ENCODE measurements around the gene ATF5. TPM values are rescaled to one million over a fixed set of nuclear protein-coding genes. Genes with fewer than 3 reads are reported as not detected.
A peak's percentile ranks its signal among the peaks of the same experiment; 100 is the strongest.

The ATF5 gene
- total and polyA plus RNA-seq, 10 of the 15 experiments (the other 5 are each of a cell fraction or from before 2014, with no cell fraction given), result 9.1 to 133 (median 24.0) TPM

DNA sequence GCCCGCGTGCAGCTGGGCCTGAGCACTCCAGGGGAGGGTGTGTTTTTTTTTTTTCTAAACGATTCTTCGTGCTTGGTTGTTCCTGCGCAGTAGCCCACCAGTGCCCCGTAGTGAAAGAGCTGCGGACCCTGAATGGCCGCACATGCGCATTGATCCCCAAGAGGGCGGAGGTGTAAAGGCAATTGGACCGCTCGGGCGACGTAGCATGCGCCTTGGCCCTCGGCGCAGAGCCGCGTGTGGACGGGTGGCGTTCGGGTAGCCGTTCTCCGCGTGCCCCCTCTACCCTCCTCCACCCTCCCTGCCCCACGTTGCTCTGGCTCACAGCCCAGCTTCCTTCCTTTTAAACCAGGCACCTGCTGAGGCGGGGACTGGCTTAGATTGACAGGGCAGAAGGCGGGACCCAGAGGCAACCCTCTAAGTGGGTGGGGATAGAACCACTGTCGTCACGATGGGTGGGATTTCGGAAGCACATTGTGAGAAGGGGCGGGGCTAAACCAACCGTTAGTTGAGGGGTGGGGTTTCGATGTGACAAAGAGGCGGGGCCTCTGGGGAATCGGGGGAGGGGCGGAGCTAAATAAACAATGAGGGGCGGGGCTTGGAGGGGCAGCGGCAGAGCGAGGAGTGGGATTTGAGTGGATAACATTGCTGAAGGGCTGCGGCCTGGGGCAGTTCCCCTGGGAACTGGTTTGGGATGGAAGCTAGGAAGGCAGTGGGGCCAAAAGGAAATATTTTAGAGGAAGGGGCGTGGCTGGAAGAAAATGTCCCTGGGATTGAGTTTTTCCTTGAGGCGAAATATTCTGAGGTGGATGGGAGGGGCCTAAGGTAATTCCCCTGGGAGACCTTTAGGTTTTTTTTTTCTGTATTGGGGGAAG is 842 bp downstream of the ATF5 start (continued):
- TF ChIP-seq, protein P1, sequence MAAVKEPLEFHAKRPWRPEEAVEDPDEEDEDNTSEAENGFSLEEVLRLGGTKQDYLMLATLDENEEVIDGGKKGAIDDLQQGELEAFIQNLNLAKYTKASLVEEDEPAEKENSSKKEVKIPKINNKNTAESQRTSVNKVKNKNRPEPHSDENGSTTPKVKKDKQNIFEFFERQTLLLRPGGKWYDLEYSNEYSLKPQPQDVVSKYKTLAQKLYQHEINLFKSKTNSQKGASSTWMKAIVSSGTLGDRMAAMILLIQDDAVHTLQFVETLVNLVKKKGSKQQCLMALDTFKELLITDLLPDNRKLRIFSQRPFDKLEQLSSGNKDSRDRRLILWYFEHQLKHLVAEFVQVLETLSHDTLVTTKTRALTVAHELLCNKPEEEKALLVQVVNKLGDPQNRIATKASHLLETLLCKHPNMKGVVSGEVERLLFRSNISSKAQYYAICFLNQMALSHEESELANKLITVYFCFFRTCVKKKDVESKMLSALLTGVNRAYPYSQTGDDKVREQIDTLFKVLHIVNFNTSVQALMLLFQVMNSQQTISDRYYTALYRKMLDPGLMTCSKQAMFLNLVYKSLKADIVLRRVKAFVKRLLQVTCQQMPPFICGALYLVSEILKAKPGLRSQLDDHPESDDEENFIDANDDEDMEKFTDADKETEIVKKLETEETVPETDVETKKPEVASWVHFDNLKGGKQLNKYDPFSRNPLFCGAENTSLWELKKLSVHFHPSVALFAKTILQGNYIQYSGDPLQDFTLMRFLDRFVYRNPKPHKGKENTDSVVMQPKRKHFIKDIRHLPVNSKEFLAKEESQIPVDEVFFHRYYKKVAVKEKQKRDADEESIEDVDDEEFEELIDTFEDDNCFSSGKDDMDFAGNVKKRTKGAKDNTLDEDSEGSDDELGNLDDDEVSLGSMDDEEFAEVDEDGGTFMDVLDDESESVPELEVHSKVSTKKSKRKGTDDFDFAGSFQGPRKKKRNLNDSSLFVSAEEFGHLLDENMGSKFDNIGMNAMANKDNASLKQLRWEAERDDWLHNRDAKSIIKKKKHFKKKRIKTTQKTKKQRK (IDR thresholded peaks at IDR 0.05; ENCODE audit: low read depth, low read length), result no peak
- no peak for TF ChIP-seq ZNF384 (IDR thresholded peaks at IDR 0.05; ENCODE audit: borderline replicate concordance, low read depth, low read length)
- no peak for TF ChIP-seq PAX8 (IDR thresholded peaks at IDR 0.05)
- no peak for TF ChIP-seq ZNF207 (IDR thresholded peaks at IDR 0.05; ENCODE audit: borderline replicate concordance)
- peak; percentile 6 for TF ChIP-seq KLF5 (IDR thresholded peaks at IDR 0.05; ENCODE audit: partially characterized antibody)
- TF ChIP-seq MAX (IDR thresholded peaks at IDR 0.05; ENCODE audit: low read depth, low read length), result peak; percentile 78
- TF ChIP-seq SRF (IDR thresholded peaks at IDR 0.05; ENCODE audit: low read depth in 2 of 2, low read length in 2 of 2), result no peak
- no peak for TF ChIP-seq MTA2 (IDR thresholded peaks at IDR 0.05; ENCODE audit: low read depth)
- TF ChIP-seq, protein P2, sequence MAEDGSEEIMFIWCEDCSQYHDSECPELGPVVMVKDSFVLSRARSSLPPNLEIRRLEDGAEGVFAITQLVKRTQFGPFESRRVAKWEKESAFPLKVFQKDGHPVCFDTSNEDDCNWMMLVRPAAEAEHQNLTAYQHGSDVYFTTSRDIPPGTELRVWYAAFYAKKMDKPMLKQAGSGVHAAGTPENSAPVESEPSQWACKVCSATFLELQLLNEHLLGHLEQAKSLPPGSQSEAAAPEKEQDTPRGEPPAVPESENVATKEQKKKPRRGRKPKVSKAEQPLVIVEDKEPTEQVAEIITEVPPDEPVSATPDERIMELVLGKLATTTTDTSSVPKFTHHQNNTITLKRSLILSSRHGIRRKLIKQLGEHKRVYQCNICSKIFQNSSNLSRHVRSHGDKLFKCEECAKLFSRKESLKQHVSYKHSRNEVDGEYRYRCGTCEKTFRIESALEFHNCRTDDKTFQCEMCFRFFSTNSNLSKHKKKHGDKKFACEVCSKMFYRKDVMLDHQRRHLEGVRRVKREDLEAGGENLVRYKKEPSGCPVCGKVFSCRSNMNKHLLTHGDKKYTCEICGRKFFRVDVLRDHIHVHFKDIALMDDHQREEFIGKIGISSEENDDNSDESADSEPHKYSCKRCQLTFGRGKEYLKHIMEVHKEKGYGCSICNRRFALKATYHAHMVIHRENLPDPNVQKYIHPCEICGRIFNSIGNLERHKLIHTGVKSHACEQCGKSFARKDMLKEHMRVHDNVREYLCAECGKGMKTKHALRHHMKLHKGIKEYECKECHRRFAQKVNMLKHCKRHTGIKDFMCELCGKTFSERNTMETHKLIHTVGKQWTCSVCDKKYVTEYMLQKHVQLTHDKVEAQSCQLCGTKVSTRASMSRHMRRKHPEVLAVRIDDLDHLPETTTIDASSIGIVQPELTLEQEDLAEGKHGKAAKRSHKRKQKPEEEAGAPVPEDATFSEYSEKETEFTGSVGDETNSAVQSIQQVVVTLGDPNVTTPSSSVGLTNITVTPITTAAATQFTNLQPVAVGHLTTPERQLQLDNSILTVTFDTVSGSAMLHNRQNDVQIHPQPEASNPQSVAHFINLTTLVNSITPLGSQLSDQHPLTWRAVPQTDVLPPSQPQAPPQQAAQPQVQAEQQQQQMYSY (CRISPR knock-in tag; IDR thresholded peaks at IDR 0.05), result 0 out of 2 replicates have a peak, but pooled peaks have one; percentile 26
- TF ChIP-seq SIN3A (IDR thresholded peaks at IDR 0.05; ENCODE audit: low read depth, low read length), result peak; percentile 81
- TF ChIP-seq CEBPB (IDR thresholded peaks at IDR 0.05; ENCODE audit: borderline replicate concordance in 1 of 2, low read depth in 2 of 2, low read length in 2 of 2), result no peak
- peak; percentile 78 for TF ChIP-seq SMAD5 (IDR thresholded peaks at IDR 0.05; ENCODE audit: low read depth)
- TF ChIP-seq PML (IDR thresholded peaks at IDR 0.05; ENCODE audit: low read length), result no peak; the same call in none of the 2 replicates
- peak; percentile 57; the same call in 1 of the 2 replicates for TF ChIP-seq ZBTB11 (CRISPR knock-in tag; IDR thresholded peaks at IDR 0.05)
- no peak for TF ChIP-seq TARDBP (IDR thresholded peaks at IDR 0.05; ENCODE audit: borderline replicate concordance)
- no peak for TF ChIP-seq MYB (IDR thresholded peaks at IDR 0.05; ENCODE audit: borderline replicate concordance, low read depth, low read length)
- no peak for TF ChIP-seq JUND (IDR thresholded peaks at IDR 0.05; ENCODE audit: low read depth, low read length)
- no peak for TF ChIP-seq RCOR1 (conservative IDR thresholded peaks at IDR 0.05; ENCODE audit: low read depth, low read length)
- peak; percentile 69 for TF ChIP-seq MEF2B (IDR thresholded peaks at IDR 0.05; ENCODE audit: partially characterized antibody, poor library complexity, severe bottlenecking)
